ENCODE data around the gene EIF1. TPM values are rescaled to one million over a fixed set of nuclear protein-coding genes. Genes with fewer than 3 reads are reported as not detected.
A peak's percentile ranks its signal among the peaks of the same experiment; 100 is the strongest.

EIF1 gene
- total and polyA plus RNA-seq, 10 donors: 313 to 897 (median 613) TPM

DNA sequence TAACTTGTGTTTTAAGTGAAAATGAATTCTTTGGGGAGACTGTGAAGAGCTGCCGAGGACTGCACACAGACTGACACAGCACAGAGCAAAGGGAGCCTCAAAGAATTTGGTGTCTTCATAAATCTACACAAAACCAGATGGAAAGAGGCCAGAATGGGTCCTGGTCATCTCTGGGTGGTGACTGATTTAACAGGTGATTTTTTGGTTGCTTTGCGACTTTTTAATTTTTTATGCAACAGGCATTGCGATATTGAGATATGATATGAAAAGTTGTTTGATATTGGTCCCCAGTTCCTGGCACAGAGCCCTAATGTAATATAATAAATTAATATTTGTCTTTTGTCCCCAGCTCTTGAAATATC, 12.6 kb upstream of the EIF1 start:
- TF ChIP-seq POLR2AphosphoS5 (IDR thresholded peaks at IDR 0.05): no peak
- no peak for TF ChIP-seq CTCF (IDR thresholded peaks at IDR 0.05 in 8 of 11, conservative IDR thresholded peaks at IDR 0.05 in 3 of 11)
- no peak for TF ChIP-seq POLR2A (IDR thresholded peaks at IDR 0.05)
- H3K27me3 ChIP-seq (replicated peaks in 1 of 7): no peaks in the 10 kb centered on the region
- intact Hi-C loops (cut with DNase I; ENCODE audit: low total_unique reads): no loop called here
- no peaks in the 10 kb centered on the region for H3K36me3 ChIP-seq
- WGBS, 5 donors: 74 to 85% (median 80%) methylated on average over 3 of the region's 3 CpGs
- H3K9me3 ChIP-seq: no peaks in the 10 kb centered on the region
- H3K4me3 ChIP-seq: peak overlapping the region in 1 of 8 donors; percentile 70
- peaks cover 27 to 90% (median 64%) of the 10 kb centered on the region in 6 donors for H3K4me1 ChIP-seq
- DNase-seq: no peak
- H3K27ac ChIP-seq: peak overlapping the region in 7 of 8 donors; percentile 9 to 92 (median 91)

DNA sequence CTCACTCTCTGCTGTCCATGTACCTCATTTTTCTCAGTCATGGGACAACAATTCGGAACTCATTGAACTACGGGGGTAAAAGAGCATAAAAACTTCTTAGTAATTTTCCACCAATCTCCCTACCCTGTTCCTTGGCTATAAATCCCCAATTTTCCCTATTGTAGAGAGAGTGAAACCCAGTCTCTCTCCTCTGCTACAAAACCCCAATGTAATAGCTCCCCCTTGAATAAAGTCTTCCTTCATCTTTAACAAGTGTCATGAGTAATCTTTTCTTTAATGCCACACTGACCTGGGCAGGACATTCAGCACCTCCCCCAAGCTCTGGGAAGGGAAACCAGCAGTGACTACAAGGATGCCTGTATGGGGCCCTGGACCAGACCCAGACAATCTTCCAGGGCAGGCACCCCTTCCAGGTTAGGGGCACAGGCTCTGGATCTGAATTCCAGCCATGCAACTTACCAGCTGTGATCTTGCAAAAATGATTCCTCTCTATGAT, 10.2 kb upstream of the EIF1 start:
- Histone ChIP-seq H3K27me3 (replicated peaks in 1 of 7) (no peaks in the 10 kb centered on the region), H3K36me3 (no peaks in the 10 kb centered on the region), H3K27ac (peak overlapping the region; percentile 83 to 92 (median 90)), H3K4me1 (peaks cover 27 to 80% (median 58%) of the 10 kb centered on the region in 6 donors), H3K9me3 (no peaks in the 10 kb centered on the region), H3K4me3 (peak overlapping the region in 7 of 8 donors; percentile 22 to 70 (median 35))
- 60 to 76% (median 74%) methylated on average over 2 of the region's 2 CpGs for WGBS, 5 donors
- intact Hi-C loops (cut with DNase I; ENCODE audit: low total_unique reads): no loop called here
- DNase-seq: no peak
- TF ChIP-seq POLR2AphosphoS5 (IDR thresholded peaks at IDR 0.05): peak in 2 of 3 donors; percentile 52 to 73
- TF ChIP-seq CTCF (IDR thresholded peaks at IDR 0.05 in 8 of 11, conservative IDR thresholded peaks at IDR 0.05 in 3 of 11): no peak

DNA sequence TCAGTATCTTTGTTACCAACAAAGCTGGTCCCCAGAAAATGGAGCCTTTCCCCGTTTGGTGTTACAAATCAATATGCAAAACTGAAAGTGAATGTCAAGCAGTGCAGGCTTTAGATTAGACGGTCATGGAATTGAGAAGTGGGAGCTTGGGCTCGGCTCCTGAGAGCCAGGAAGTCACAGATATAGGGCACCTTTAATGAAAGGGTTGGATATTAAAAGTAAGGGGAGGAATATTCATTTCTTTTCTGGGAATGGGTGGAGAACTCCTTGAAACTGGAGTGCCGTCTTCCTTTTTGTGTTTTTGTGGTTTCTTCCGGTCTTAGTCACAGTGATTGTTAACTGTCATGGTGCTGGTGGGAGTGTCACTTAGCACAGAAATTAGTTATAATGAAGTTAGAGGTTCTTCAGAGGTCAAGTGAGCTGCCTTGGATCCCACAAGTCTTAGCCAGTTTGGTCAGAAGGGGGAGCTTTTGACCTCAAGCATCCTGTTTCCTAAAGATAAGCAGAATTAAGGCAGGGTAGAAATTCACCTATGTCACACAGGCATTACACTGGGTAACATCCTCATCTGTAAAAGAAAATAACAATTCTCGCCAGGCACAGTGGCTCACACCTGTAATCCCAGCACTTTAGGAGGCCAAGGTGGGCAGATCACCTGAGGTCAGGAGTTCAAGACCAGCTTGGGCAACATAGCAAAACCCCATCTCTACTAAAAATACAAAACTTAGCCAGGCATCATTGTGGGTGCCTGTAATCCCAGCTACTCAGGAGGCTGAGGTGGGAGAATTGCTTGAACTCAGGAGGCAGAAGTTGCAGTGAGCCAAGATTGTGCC, 9.6 kb upstream of the EIF1 start:
- intact Hi-C loops (cut with DNase I; ENCODE audit: low total_unique reads): no loop called here
- Histone ChIP-seq H3K27ac (peak overlapping the region; percentile 83 to 92 (median 90)), H3K4me3 (peak overlapping the region in 7 of 8 donors; percentile 22 to 70 (median 35)), H3K9me3 (no peaks in the 10 kb centered on the region), H3K36me3 (no peaks in the 10 kb centered on the region), H3K27me3 (replicated peaks in 1 of 7) (no peaks in the 10 kb centered on the region), H3K4me1 (peaks cover 27 to 73% (median 52%) of the 10 kb centered on the region in 6 donors)
- TF ChIP-seq CTCF (IDR thresholded peaks at IDR 0.05 in 8 of 11, conservative IDR thresholded peaks at IDR 0.05 in 3 of 11): peak in 5 of 11 experiments; percentile 14 to 50 (median 36)
- TF ChIP-seq POLR2AphosphoS5 (IDR thresholded peaks at IDR 0.05): peak in 1 of 3 donors; percentile 74
- peak in 1 of 3 donors; percentile 12 for TF ChIP-seq POLR2A (IDR thresholded peaks at IDR 0.05)
- DNase-seq: no peak
- WGBS, 5 donors: 1 to 3% (median 2%) methylated on average over 6 of the region's 6 CpGs

GRCh38 chr17:41679740-41680425, 8.8 kb upstream of the EIF1 start:
- H3K9me3 ChIP-seq: no peaks in the 10 kb centered on the region
- H3K4me3 ChIP-seq: no peak overlapping the region
- WGBS, 5 donors: 70 to 83% (median 78%) methylated on average over 5 of the region's 5 CpGs
- no peak for DNase-seq
- intact Hi-C loops (cut with DNase I; ENCODE audit: low total_unique reads): no loop called here
- H3K27me3 ChIP-seq (replicated peaks in 1 of 7): no peaks in the 10 kb centered on the region
- H3K4me1 ChIP-seq: peaks cover 27 to 66% (median 50%) of the 10 kb centered on the region in 6 donors
- no peak for TF ChIP-seq POLR2AphosphoS5 (IDR thresholded peaks at IDR 0.05)
- no peak for TF ChIP-seq CTCF (IDR thresholded peaks at IDR 0.05 in 8 of 11, conservative IDR thresholded peaks at IDR 0.05 in 3 of 11)
- TF ChIP-seq POLR2A (IDR thresholded peaks at IDR 0.05): no peak
- no peaks in the 10 kb centered on the region for H3K36me3 ChIP-seq
- peak overlapping the region; percentile 63 to 92 (median 90) for H3K27ac ChIP-seq
